NT2/D1 (cell line): ENCODE results near the gene SLC25A48.

ENCODE experiments used
- SUZ12 ChIP-seq: IDR thresholded peaks from 2 replicates; pipeline ENCODE4 v1.6.1; 2011; ENCODE audit not compliant: insufficient read length, insufficient read depth; ENCODE audit errors: extremely low read depth
- YY1 ChIP-seq: IDR thresholded peaks from 2 replicates; pipeline ENCODE4 v1.6.1; 2011; ENCODE audit not compliant: insufficient read length, insufficient read depth
- ZNF274 ChIP-seq: IDR thresholded peaks from 2 replicates; pipeline ENCODE4 v1.6.1; 2011; ENCODE audit warnings: mild to moderate bottlenecking, low read depth, low read length

- TF ChIP-seq YY1 (no peak), ZNF274 (no peak), SUZ12 (no peak)
Observed at GRCh38 chr5:135830876-135831275, 3.6 kb upstream of the SLC25A48 start.
